Panc1 (cell line): ENCODE measurements around the gene YTHDC2. TPM values are rescaled to one million over a fixed set of nuclear protein-coding genes. Genes with fewer than 3 reads are reported as not detected.
A peak's percentile ranks its signal among the peaks of the same experiment; 100 is the strongest.

ENCODE experiments used
- ATAC-seq: fragments of 200-7000 bp; cut with Tn5 transposase; 2 replicates; pipeline ENCODE4 v1.9.1; 2020; ENCODE audit warnings: mild to moderate bottlenecking, moderate library complexity
- BruUV-seq: library from RNA; stranded (reverse); fragments of 400-500 nt; replicated peaks from 2 replicates; lab custom pipeline; 2021; lab: Mats Ljungman, UMichigan
- CTCF ChIA-PET: fragments of 300-600 bp; sonication (Branson Sonifier 250); formaldehyde crosslinking; loops from one replicate; lab custom pipeline; 2022; ENCODE audit warnings: antibody characterized with exemption; lab: Charles Lee
- POLR2A ChIA-PET: fragments of 300-600 bp; sonication (Branson Sonifier 250); formaldehyde crosslinking; loops from one replicate; lab custom pipeline; 2022; ENCODE audit warnings: antibody characterized with exemption; lab: Charles Lee
- DNase-seq: peaks from one replicate; pipeline ENCODE4 v3.0.0-alpha.2; 2010; ENCODE audit warnings: low read depth, low spot score
- H3K27ac ChIP-seq: 2 replicates; pipeline ENCODE4 v1.5.1; 2011; ENCODE audit warnings: mild to moderate bottlenecking, low read length, inconsistent platforms
- H3K27me3 ChIP-seq: fragments of 200-500 bp; sonication (Bioruptor generic); 2 replicates; pipeline ENCODE4 v1.6.0; 2014; ENCODE audit warnings: low read length, inconsistent platforms; ENCODE audit not compliant: control insufficient read depth, insufficient read depth
- H3K36me3 ChIP-seq: fragments of 200-500 bp; sonication (Bioruptor generic); 2 replicates; pipeline ENCODE4 v1.5.1; 2014; ENCODE audit warnings: inconsistent platforms, mild to moderate bottlenecking, low read length, moderate library complexity; ENCODE audit not compliant: control insufficient read depth, insufficient read depth
- H3K4me1 ChIP-seq: 2 replicates; pipeline ENCODE4 v1.5.1; 2011; ENCODE audit warnings: inconsistent platforms, mild to moderate bottlenecking, low read length, moderate library complexity; ENCODE audit not compliant: control insufficient read depth, insufficient read depth
- H3K4me3 ChIP-seq, 2 experiments: 2 replicates each; pipeline ENCODE4 v1.5.1; 2011 to 2012; ENCODE audit warnings: low read depth in 2 of 2, low read length in 2 of 2, mild to moderate bottlenecking in 2 of 2, inconsistent platforms in 1 of 2, moderate library complexity in 1 of 2
- H3K9me3 ChIP-seq: fragments of 200-500 bp; sonication (Bioruptor generic); 2 replicates; pipeline ENCODE4 v1.5.1; 2014; ENCODE audit warnings: low read depth, mild to moderate bottlenecking, inconsistent platforms, low read length, moderate library complexity; ENCODE audit not compliant: control insufficient read depth, insufficient read depth
- CTCF ChIP-seq: fragments of 450-650 bp; IDR thresholded peaks from 2 replicates; pipeline ENCODE4 v1.5.1; 2017; ENCODE audit warnings: mild to moderate bottlenecking
- POLR2AphosphoS5 ChIP-seq: IDR thresholded peaks from 2 replicates; pipeline ENCODE4 v1.6.1; 2012; ENCODE audit warnings: mild to moderate bottlenecking, low read depth, low read length, moderate library complexity
- REST ChIP-seq, 2 experiments: IDR thresholded peaks; 2 replicates each; pipeline ENCODE4 v1.6.1; 2011 to 2012; ENCODE audit warnings: low read depth in 2 of 2, control low read depth in 1 of 2, low read length in 1 of 2, mild to moderate bottlenecking in 1 of 2, moderate library complexity in 1 of 2; ENCODE audit not compliant: insufficient read depth in 1 of 2
- SIN3A ChIP-seq: IDR thresholded peaks from 2 replicates; pipeline ENCODE4 v1.6.1; 2012; ENCODE audit warnings: low read depth, mild to moderate bottlenecking, low read length, moderate library complexity, borderline replicate concordance; ENCODE audit not compliant: insufficient read depth
- TCF7L2 ChIP-seq: IDR thresholded peaks from 2 replicates; pipeline ENCODE4 v1.6.1; 2011; ENCODE audit warnings: mild to moderate bottlenecking, low read depth, low read length, inconsistent platforms
- in situ Hi-C: cut with HindIII; loops from 2 replicates; pipeline ENCODE4 v1.10.0; 2016; ENCODE audit warnings: low sequenced_read_pairs, low pct_unique_long_range_greater_than_20kb
- intact Hi-C: fragments of 100-400 bp; cut with micrococcal nuclease; formaldehyde crosslinking; loops from one replicate; pipeline ENCODE4 v1.10.0; 2022; ENCODE audit not compliant: unreplicated experiment
- total RNA-seq: library from RNA; stranded (reverse); gene quantifications from one replicate; pipeline ENCODE4 v1.2.1, GENCODE V29; 2021; ENCODE audit not compliant: unreplicated experiment

Gene YTHDC2
- total RNA-seq, 1 experiment from 2014 or later, result 21.7 TPM

GRCh38 chr5:113607361-113607760 is 93.9 kb downstream of the YTHDC2 start:
- no TSS peak for BruUV-seq
- Histone ChIP-seq H3K36me3 (no peaks in the 10 kb centered on the region), H3K27ac (no peak overlapping the region), H3K9me3 (no peaks in the 10 kb centered on the region), H3K4me1 (no peaks in the 10 kb centered on the region), H3K4me3 (no peak overlapping the region), H3K27me3 (no peaks in the 10 kb centered on the region; the same call in 1 of the 2 replicates)
- intact Hi-C loops, result loop anchor here (5.0 kb wide), 2 partner anchors 270 to 610 kb away; no protein-coding TSS in a partner anchor
- DNase-seq (no peak), ATAC-seq (no peak)
- in situ Hi-C loops, result no loop called here
- CTCF ChIA-PET, result no interaction called here
- POLR2A ChIA-PET, result no interaction called here
- no peak for TF ChIP-seq POLR2AphosphoS5
- no peak for TF ChIP-seq CTCF
- no peak for TF ChIP-seq REST (IDR thresholded peaks at IDR 0.05; ENCODE audit: insufficient read depth in 1 of 2, low read depth in 2 of 2, low read length in 1 of 2)
- no peak for TF ChIP-seq TCF7L2
- TF ChIP-seq SIN3A, result no peak

GRCh38 chr5:113608113-113608596 is 94.7 kb downstream of the YTHDC2 start:
- ATAC-seq (no peak), DNase-seq (no peak)
- intact Hi-C loops, result loop anchor here (5.0 kb wide), 2 partner anchors 271 to 611 kb away; no protein-coding TSS in a partner anchor
- in situ Hi-C loops, result no loop called here
- TF ChIP-seq POLR2AphosphoS5 (no peak), SIN3A (no peak)
- no TSS peak for BruUV-seq
- Histone ChIP-seq H3K27me3 (no peaks in the 10 kb centered on the region; the same call in 1 of the 2 replicates), H3K9me3 (no peaks in the 10 kb centered on the region), H3K4me3 (no peak overlapping the region), H3K27ac (no peak overlapping the region), H3K4me1 (no peaks in the 10 kb centered on the region), H3K36me3 (no peaks in the 10 kb centered on the region)
- ChIA-PET CTCF (interaction anchor here (0.6 to 0.7 kb wide), 2 partner anchors 34 to 706 kb away, joined by 4 to 6 read pairs; no protein-coding TSS in a partner anchor), POLR2A (no interaction called here)

- ChIA-PET CTCF (interaction anchor here (0.6 to 1.4 kb wide), 6 partner anchors 51 to 1909 kb away, joined by 3 to 10 read pairs (median 4); no protein-coding TSS in a partner anchor), POLR2A (no interaction called here)
- intact Hi-C loops, result loop anchor here (5.0 to 10.0 kb wide), 2 partner anchors 840 to 1453 kb away; no protein-coding TSS in a partner anchor
- Histone ChIP-seq H3K27me3 (no peaks in the 10 kb centered on the region), H3K4me1 (no peaks in the 10 kb centered on the region), H3K27ac (no peak overlapping the region), H3K36me3 (no peaks in the 10 kb centered on the region), H3K9me3 (no peaks in the 10 kb centered on the region), H3K4me3 (no peak overlapping the region)
- DNase-seq, result no peak
- no TSS peak for BruUV-seq
- in situ Hi-C loops, result no loop called here
- peak; percentile 68; the same call in 1 of the 2 replicates for ATAC-seq
- TF ChIP-seq POLR2AphosphoS5 (no peak), CTCF (peak; percentile 64), TCF7L2 (no peak)
These were observed 98.6 kb downstream of the YTHDC2 start for GRCh38 chr5:113612060-113612496.
